Transverse colon (tissue), 3 donors: ENCODE results near the gene SLC14A1.

Source experiments
- CTCF ChIP-seq, 5 experiments: fragments of 200-600 bp in 3 of 5; fragments of 450-650 bp in 2 of 5; sonication (generic) in 3 of 5; IDR thresholded peaks; 1 replicate in 2 of 5; 2 replicates in 3 of 5; pipeline ENCODE4 v1.5.1; 2016 to 2017; ENCODE audit warnings: antibody characterized with exemption in 5 of 5, inconsistent platforms in 3 of 5, mild to moderate bottlenecking in 2 of 5, moderate library complexity in 1 of 5
- EP300 ChIP-seq: sonication (generic); formaldehyde crosslinking; IDR thresholded peaks from one replicate; pipeline ENCODE4 v1.6.1; 2017; ENCODE audit warnings: antibody characterized with exemption, low read depth
- POLR2A ChIP-seq: fragments of 450-650 bp; IDR thresholded peaks from one replicate; pipeline ENCODE4 v1.6.1; 2016; ENCODE audit warnings: antibody characterized with exemption, mild to moderate bottlenecking, moderate library complexity

- TF ChIP-seq CTCF (IDR thresholded peaks at IDR 0.05), result no peak
- TF ChIP-seq POLR2A, result no peak
- TF ChIP-seq EP300, result no peak
Measured at GRCh38 chr18:45688833-45689232, 35.1 kb upstream of the SLC14A1 start.
